Nephron (organoid): ENCODE measurements around the gene TNS3.

Experiments
- H3K27ac Mint-ChIP-seq, 3 experiments: 2 replicates each; pipeline ENCODE4 v1.8.0; 2020; ENCODE audit warnings: mixed read lengths in 3 of 3, mild to moderate bottlenecking in 2 of 3, moderate library complexity in 1 of 3
- H3K27me3 Mint-ChIP-seq: 2 replicates; pipeline ENCODE4 v1.8.0; 2021; ENCODE audit warnings: low read depth, mild to moderate bottlenecking, moderate library complexity, mixed read lengths
- H3K36me3 Mint-ChIP-seq: 2 replicates; pipeline ENCODE4 v1.8.0; 2020; ENCODE audit warnings: low read depth, mixed read lengths
- H3K4me1 Mint-ChIP-seq: 2 replicates; pipeline ENCODE4 v1.8.0; 2020; ENCODE audit warnings: mixed read lengths
- H3K4me3 Mint-ChIP-seq, 3 experiments: 2 replicates each; pipeline ENCODE4 v1.8.0; 2020; ENCODE audit warnings: mild to moderate bottlenecking in 3 of 3, mixed read lengths in 3 of 3, moderate library complexity in 2 of 3
- H3K9me3 Mint-ChIP-seq: 2 replicates; pipeline ENCODE4 v1.8.0; 2020; ENCODE audit warnings: mixed read lengths
- CTCF ChIP-seq, 3 experiments: fragments of 200-600 bp; sonication (generic); IDR thresholded peaks; one replicate each; pipeline ENCODE4 v1.5.0; 2021; ENCODE audit warnings: antibody characterized with exemption in 3 of 3; ENCODE audit not compliant: unreplicated experiment in 3 of 3

Gene TNS3

GRCh38 chr7:47225387-47226131 is 356.4 kb downstream of the TNS3 start:
- Mint-ChIP-seq H3K4me3 (no peak overlapping the region), H3K4me1 (no peaks in the 10 kb centered on the region), H3K36me3 (no peaks in the 10 kb centered on the region), H3K9me3 (peaks cover 3% of the 10 kb centered on the region), H3K27me3 (no peaks in the 10 kb centered on the region), H3K27ac (no peak overlapping the region)
- no peak for TF ChIP-seq CTCF (IDR thresholded peaks at IDR 0.05; ENCODE audit: unreplicated experiment in 3 of 3)
